RCC 7860 (cell line): Measurements from ENCODE around the gene CIRBP.

Experiments
- DNase-seq: peaks from one replicate; pipeline ENCODE4 v3.0.0-alpha.2; 2015; ENCODE audit warnings: low spot score
- FAIRE-seq: peaks from 2 replicates; lab custom pipeline; 2012; peaks lifted over from hg19 to GRCh38; lab: Jason Lieb, UNC

Gene CIRBP

GRCh38 chr19:1229924-1230782, 39.0 kb upstream of the CIRBP start:
- DNase-seq = no peak
- FAIRE-seq = no peak

GRCh38 chr19:1230783-1231489, 38.2 kb upstream of the CIRBP start:
- no peak for DNase-seq
- no peak for FAIRE-seq

GRCh38 chr19:1231729-1232637, 37.1 kb upstream of the CIRBP start:
- no peak for DNase-seq
- FAIRE-seq = no peak

GRCh38 chr19:1232652-1233072, 36.5 kb upstream of the CIRBP start:
- no peak for FAIRE-seq
- no peak for DNase-seq

GRCh38 chr19:1233115-1233667, 35.9 kb upstream of the CIRBP start:
- DNase-seq (no peak), FAIRE-seq (no peak)

GRCh38 chr19:1234051-1234954, 34.8 kb upstream of the CIRBP start:
- DNase-seq = no peak
- no peak for FAIRE-seq

GRCh38 chr19:1234955-1235380, 34.2 kb upstream of the CIRBP start:
- FAIRE-seq (no peak), DNase-seq (no peak)

- no peak for FAIRE-seq
- DNase-seq = peak; percentile 42
Observed at GRCh38 chr19:1235625-1236538, 33.2 kb upstream of the CIRBP start.

GRCh38 chr19:1236576-1236975, 32.6 kb upstream of the CIRBP start:
- FAIRE-seq (no peak), DNase-seq (no peak)

- DNase-seq = no peak
- FAIRE-seq = no peak
Observed at GRCh38 chr19:1237027-1237659, 32.0 kb upstream of the CIRBP start.

- DNase-seq = no peak
- FAIRE-seq = no peak
Observed at GRCh38 chr19:1237754-1238368, 31.3 kb upstream of the CIRBP start, which contains the start of gene CBARP. CBARP (minus strand) TSS chr19:1238005; CDS start chr19:1236100, 1,905 bp downstream.

- FAIRE-seq (no peak), DNase-seq (no peak)
Observed at GRCh38 chr19:1238369-1239303, 30.5 kb upstream of the CIRBP start.

GRCh38 chr19:1239420-1239795, 29.7 kb upstream of the CIRBP start:
- DNase-seq = no peak
- FAIRE-seq = no peak

- DNase-seq (peak; percentile 53), FAIRE-seq (no peak)
Observed at GRCh38 chr19:1239796-1240737, 29.1 kb upstream of the CIRBP start.

GRCh38 chr19:1240925-1241324, 28.2 kb upstream of the CIRBP start:
- DNase-seq = no peak
- no peak for FAIRE-seq
